HFF-Myc (cell line): Measurements from ENCODE around the gene AQP7.

Source experiments
- DNase-seq: peaks from one replicate; pipeline ENCODE4 v3.0.0-alpha.2; 2011; ENCODE audit warnings: low read depth; ENCODE audit errors: extremely low read depth
- H3K4me3 ChIP-seq: replicated peaks from 2 replicates; pipeline ENCODE4 v1.5.1; 2011; ENCODE audit warnings: low read depth, mild to moderate bottlenecking, control low read depth, low read length
- CTCF ChIP-seq: IDR thresholded peaks from 2 replicates; pipeline ENCODE4 v1.5.1; 2012; ENCODE audit warnings: mild to moderate bottlenecking, low read depth, low read length, control low read depth; ENCODE audit errors: missing control alignments

AQP7 gene

GRCh38 chr9:33341182-33341581 lies 61.2 kb downstream of the AQP7 start:
- no peak for DNase-seq
- TF ChIP-seq CTCF: no peak
- no peak overlapping the region for H3K4me3 ChIP-seq

- no peak overlapping the region for H3K4me3 ChIP-seq
- no peak for DNase-seq
- TF ChIP-seq CTCF: no peak
Observed at GRCh38 chr9:33340186-33340585, 62.2 kb downstream of the AQP7 start.
